GM12878 (cell line): Measurements from ENCODE around the gene PP2D1. TPM values are rescaled to one million over a fixed set of nuclear protein-coding genes. Genes with fewer than 3 reads are reported as not detected.

Experiments
- ASH2L ChIP-seq: fragments of 300-600, 200-600 bp; sonication (generic); IDR thresholded peaks from 2 replicates; pipeline ENCODE4 v1.6.1; 2017; ENCODE audit warnings: low read depth, mild to moderate bottlenecking, borderline replicate concordance
- CBX5 ChIP-seq: sonication (generic); IDR thresholded peaks from 2 replicates; pipeline ENCODE4 v1.6.1; 2016; ENCODE audit warnings: low read depth, moderate library complexity, mild to moderate bottlenecking, inconsistent platforms
- CEBPZ ChIP-seq: fragments of 150-350 bp; IDR thresholded peaks from 2 replicates; pipeline ENCODE4 v1.6.1; 2016; ENCODE audit warnings: low read depth, low read length
- GATAD2B ChIP-seq: fragments of 450-650 bp; conservative IDR thresholded peaks from 2 replicates; pipeline ENCODE4 v1.6.1; 2017; ENCODE audit warnings: low read depth, mild to moderate bottlenecking, moderate library complexity
- HSF1 ChIP-seq: fragments of 150-350 bp; IDR thresholded peaks from 2 replicates; pipeline ENCODE4 v1.6.1; 2014; ENCODE audit warnings: mild to moderate bottlenecking, low read depth, low read length
- IKZF2 ChIP-seq, 2 experiments: fragments of 450-650 bp; IDR thresholded peaks; 2 replicates each; pipeline ENCODE4 v1.6.1; 2017; ENCODE audit warnings: mild to moderate bottlenecking in 2 of 2, moderate library complexity in 2 of 2
- IRF3 ChIP-seq: fragments of 450-650 bp; IDR thresholded peaks from 2 replicates; pipeline ENCODE4 v1.6.1; 2014; ENCODE audit warnings: mild to moderate bottlenecking
- KDM1A ChIP-seq: fragments of 200-600 bp; sonication (generic); IDR thresholded peaks from 2 replicates; pipeline ENCODE4 v1.6.1; 2016; ENCODE audit warnings: borderline replicate concordance
- KLF5 ChIP-seq: fragments of 450-650 bp; IDR thresholded peaks from 2 replicates; pipeline ENCODE4 v1.6.1; 2014; ENCODE audit warnings: mild to moderate bottlenecking; ENCODE audit not compliant: partially characterized antibody
- MTA2 ChIP-seq: fragments of 450-650 bp; IDR thresholded peaks from 2 replicates; pipeline ENCODE4 v1.6.1; 2016; ENCODE audit warnings: low read depth, mild to moderate bottlenecking, moderate library complexity
- NFXL1 ChIP-seq: fragments of 450-650 bp; IDR thresholded peaks from 2 replicates; pipeline ENCODE4 v1.6.1; 2017; ENCODE audit warnings: antibody characterized with exemption, mild to moderate bottlenecking, borderline replicate concordance
- NFYB ChIP-seq: IDR thresholded peaks from 2 replicates; pipeline ENCODE4 v1.6.1; 2011; ENCODE audit warnings: low read depth, mild to moderate bottlenecking, low read length, improper control_type of control experiment, moderate library complexity; ENCODE audit not compliant: insufficient read depth
- PBX3 ChIP-seq: IDR thresholded peaks from 2 replicates; pipeline ENCODE4 v1.6.1; 2011; ENCODE audit warnings: mild to moderate bottlenecking, low read depth, low read length, moderate library complexity; ENCODE audit not compliant: insufficient replicate concordance
- PRDM15 ChIP-seq: fragments of 450-650 bp; formaldehyde crosslinking; IDR thresholded peaks from 2 replicates; pipeline ENCODE4 v1.4.0; 2020; ENCODE audit warnings: mild to moderate bottlenecking, moderate library complexity
- RBBP5 ChIP-seq: fragments of 200-600 bp; sonication (generic); conservative IDR thresholded peaks from 2 replicates; pipeline ENCODE4 v1.6.1; 2016
- STAT1 ChIP-seq: fragments of 450-650 bp; conservative IDR thresholded peaks from 2 replicates; pipeline ENCODE4 v1.6.1; 2014; ENCODE audit warnings: antibody characterized with exemption, mild to moderate bottlenecking
- YY1 ChIP-seq: IDR thresholded peaks from 2 replicates; pipeline ENCODE4 v1.6.1; 2011; ENCODE audit warnings: low read depth, mild to moderate bottlenecking, low read length
- polyA plus RNA-seq, 11 experiments: library from polyadenylated mRNA; depleted of rRNA in 4 of 11; unstranded in 6 of 11; stranded (reverse) in 5 of 11; fragments of >200 nt; fragmentation: Nextera tagmentation in 4 of 11; fragmentation: Illumina TruSeq in 1 of 11; extraction: Ambion mirVana in 4 of 11; extraction: Trizol in 1 of 11; gene quantifications; 1 replicate in 1 of 11; 2 replicates in 10 of 11; pipeline versions ENCODE4 v1.2.1 to v1.2.3, GENCODE V29; 2011 to 2016; ENCODE audit warnings: inconsistent platforms in 2 of 11, missing spikeins in 2 of 11, low read depth in 1 of 11
- total RNA-seq, 4 experiments: library from RNA; depleted of rRNA in 3 of 4; stranded (reverse); fragments of >200 nt in 3 of 4; fragmentation: Illumina TruSeq in 1 of 4; extraction: Trizol in 1 of 4; gene quantifications; 2 replicates each; pipeline versions ENCODE4 v1.2.1 to v1.2.3, GENCODE V29; 2013 to 2021

Gene PP2D1
- total and polyA plus RNA-seq, 10 of the 15 experiments (the other 5 are each of a cell fraction or from before 2014, with no cell fraction given): 0.04 to 0.18 (median 0.17) TPM; not detected in 7

- TF ChIP-seq PRDM15 (CRISPR knock-in tag): peak; percentile 90
- no peak for TF ChIP-seq HSF1
- TF ChIP-seq GATAD2B: peak; percentile 43; the same call in 1 of the 2 replicates
- no peak for TF ChIP-seq MTA2
- no peak for TF ChIP-seq PBX3
- no peak for TF ChIP-seq CEBPZ
- TF ChIP-seq NFXL1: 0 out of 2 replicates have a peak, but pooled peaks have one; percentile 19
- no peak for TF ChIP-seq KLF5
- peak; percentile 14; the same call in 1 of the 2 replicates for TF ChIP-seq IRF3
- TF ChIP-seq KDM1A: no peak
- TF ChIP-seq NFYB: 0 out of 2 replicates have a peak, but pooled peaks have one; percentile 19
- TF ChIP-seq IKZF2 (IDR thresholded peaks at IDR 0.05): peak; percentile 35 to 59; a peak in 2 of 4 replicates
- TF ChIP-seq CBX5: peak; percentile 27
- TF ChIP-seq YY1: peak; percentile 94
- TF ChIP-seq STAT1: 0 out of 2 replicates have a peak, but pooled peaks have one; percentile 14
- TF ChIP-seq RBBP5: no peak
- no peak for TF ChIP-seq ASH2L
Measured at GRCh38 chr3:19946832-19947548, 65.1 kb downstream of the PP2D1 start, which contains the start of gene RAB5A (continued).
